Epidermal melanocyte (primary cell): Measurements from ENCODE around the gene DOCK4.

Source experiments
- DNase-seq: peaks from one replicate; pipeline ENCODE4 v3.0.0; 2011; ENCODE audit warnings: low spot score; ENCODE audit not compliant: insufficient read length

The DOCK4 gene

DNA sequence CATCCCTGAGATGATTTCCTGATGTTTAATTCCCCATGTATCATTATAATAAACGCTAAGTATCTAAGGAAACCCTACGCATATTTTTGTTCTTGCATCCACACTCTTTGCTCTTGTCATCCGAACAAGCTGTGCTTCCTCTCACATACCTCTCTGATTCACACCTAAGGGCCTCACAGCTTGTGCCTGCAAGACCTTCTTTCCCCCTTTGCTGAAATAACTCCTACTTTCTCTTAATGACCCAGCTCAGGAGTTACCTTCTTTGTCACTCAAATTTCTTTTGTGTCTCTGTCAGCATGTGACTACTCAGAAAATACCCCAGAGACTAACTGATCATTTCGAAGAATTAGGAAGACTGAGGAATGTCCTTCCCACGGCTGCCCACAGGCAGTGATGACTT is 434.6 kb downstream of the DOCK4 start:
- no peak for DNase-seq

DNA sequence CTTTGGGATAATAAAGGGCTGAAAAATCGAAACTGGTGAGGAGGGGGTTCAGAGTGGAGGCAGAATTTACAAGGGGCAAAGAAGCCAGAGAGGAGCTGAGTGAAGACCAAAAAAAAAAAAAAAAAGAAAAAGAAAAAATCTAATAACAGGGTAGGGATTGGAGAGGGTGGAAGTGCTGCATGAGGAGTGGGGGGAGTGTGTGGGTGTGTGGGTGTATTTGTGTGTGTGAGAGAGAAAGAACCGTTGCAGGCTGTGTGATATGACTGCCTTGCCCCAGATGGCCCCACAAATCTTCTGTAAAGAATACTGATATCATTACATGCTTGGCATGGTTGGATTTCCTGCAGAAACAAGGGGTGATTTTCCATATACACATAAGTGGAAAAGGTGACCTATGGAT is 436.1 kb downstream of the DOCK4 start:
- no peak for DNase-seq

DNA sequence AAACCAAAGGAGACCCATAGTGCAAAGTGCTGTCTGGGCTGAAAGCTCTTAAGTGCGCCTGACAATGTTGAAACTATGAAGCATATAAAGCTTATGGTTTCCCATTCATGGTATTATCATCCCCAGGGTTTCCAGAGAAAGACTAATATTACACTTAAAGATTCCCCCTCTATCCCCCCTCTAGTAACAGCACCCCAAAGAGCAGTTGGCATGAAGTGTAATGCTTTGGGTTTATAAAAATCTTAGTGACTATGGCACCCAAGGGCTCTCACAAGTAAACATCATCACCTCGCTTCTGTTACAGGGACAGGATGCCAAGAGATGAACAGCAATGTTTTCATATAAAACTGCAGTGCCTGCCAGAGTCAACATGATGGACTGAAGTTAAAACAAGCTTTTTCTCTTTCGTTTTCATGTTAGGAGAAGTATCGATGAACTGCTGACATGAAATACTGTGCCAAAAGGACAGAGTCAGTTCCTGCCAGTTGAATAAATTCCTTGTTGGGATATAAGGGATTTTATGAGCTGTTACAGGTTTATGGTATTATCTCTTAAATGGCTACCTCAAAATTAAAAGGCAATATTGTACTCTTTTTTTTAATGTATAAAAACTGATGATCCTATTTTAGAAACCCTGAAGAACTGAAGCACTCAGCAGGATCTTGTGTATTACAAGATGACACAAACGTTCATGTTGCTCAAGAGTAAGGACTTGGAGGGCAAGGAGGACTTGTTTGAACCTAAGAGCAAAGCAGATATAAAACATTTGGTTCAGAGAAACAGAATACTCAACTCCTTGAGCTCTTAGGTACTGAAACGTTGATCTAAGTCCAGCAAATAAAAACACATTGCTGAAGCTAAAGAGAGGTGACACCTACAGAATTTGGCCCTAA is 440.2 kb downstream of the DOCK4 start:
- no peak for DNase-seq

DNA sequence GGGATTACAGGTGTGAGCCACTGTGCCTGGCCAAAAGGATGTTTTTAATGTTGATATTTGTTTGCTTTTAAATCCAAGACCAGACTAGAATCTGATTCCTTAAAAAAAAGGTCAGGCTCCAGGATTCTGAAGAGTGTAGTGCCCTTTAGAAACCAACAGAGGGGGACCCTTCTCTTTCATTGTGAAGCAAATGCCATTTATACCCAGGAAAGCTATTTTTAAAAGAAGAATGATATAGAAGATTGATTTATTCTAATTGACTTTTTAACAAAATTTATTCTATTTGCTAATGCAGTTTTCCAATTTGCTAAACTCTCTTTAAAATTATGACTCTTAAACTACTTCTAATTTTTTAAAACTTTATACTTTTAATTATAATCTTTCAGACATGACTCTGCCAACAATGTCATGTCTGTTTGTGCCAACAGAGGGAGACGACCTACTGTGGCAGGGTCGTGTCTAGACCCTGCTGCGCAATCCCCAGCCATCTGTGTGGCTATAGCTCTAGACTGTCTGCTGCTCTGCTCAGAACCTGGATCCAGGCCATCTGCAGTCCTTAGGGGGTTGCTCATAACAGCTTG is 442.9 kb downstream of the DOCK4 start:
- DNase-seq: no peak

DNA sequence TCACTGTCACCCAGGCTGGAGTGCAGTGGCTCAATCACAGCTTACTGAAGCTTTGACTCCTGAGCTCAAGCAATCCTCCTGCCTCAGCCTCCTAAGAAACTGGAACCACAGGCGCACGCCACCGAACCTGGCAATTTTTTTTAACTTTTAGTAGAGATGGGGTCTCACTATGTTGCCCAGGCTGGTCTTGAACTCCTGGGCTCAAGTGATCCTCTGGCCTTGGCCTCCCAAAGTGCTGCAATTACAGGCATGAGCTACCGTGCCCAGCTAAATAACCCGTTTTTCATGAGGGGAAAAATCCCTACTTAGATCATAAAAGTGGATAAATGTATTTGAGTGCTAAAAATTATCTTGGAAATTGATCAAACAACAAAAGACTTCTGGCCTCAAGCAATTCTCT is 443.4 kb downstream of the DOCK4 start:
- no peak for DNase-seq

DNA sequence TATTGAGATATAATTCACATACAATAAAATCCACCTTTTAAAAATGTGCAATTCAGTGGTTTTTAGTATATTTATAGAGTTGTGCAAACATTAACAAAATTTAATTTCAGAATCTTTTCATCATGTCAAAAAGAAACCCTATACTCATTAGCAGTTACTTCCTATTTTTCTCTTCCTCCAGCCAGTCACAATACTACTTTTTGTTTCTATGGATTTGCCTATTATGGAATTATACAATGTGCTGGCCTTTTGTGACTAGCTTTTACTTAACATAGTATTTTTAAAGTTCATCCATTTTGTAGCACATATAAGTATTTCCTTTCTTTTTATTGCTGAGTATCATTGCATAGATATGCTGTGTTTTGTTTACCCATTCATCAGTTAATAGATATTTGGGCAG is 444.0 kb downstream of the DOCK4 start:
- DNase-seq: no peak

DNA sequence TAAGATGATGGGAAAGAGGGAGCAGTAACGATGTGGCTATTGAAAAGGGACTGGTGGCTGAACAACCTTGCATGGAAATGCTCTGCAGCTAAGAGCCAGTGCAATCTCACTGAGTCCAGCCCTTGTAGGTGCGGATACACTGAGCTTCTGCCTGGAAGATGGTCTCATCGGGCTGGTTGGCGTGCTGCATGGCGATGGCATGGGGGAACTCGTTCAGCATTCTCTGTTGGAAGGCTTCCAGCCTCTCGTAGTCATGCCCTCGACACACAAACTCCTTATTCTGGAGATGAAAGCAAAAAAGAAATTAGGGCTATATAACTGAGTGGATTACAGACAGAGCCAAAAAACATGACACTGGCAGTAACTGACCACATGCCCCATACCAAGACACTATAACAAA is 446.2 kb downstream of the DOCK4 start:
- no peak for DNase-seq

DNA sequence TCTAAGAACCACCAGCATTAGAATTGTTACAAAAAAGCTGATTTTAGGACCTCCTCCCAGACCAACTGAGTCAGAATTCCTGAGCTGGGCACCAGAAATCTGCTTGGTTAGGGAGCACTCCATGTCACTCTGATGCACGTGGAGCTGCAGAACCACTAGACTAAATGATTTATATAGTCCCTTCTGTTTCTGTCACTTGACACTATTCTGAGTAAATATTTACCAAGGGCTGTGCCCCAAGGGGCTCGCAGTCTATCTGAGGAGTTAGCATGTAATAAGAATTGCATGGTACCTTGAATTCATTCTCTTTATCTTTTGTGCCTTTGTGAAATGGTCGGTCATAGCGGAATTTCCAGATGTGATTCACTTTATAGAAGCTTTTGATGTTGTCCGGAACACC is 447.9 kb downstream of the DOCK4 start:
- DNase-seq: no peak

DNA sequence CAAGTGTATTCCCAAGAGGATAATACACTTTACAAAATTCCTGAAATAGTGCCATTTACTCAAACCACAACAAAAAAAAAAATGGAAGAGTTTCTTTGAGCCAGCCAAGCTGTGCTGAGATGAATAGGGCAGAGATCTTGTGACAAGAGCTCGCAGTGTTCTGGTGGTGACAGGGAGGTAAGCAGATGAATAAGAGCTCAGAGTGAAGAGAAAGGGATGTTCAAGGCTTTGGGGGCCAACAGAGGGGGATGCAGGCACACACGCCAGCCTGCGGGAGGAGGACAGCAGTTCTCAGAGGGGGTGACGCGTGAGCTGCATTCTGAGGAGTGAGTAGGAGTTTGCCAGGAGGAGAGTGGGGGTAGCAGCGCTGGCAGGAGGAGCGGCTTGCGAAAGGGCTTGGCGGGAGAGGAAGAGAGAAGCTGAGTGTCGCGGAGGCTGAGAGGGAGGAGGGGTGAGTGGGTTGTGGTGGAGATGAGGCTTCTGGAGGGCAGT is 449.5 kb downstream of the DOCK4 start:
- DNase-seq: peak; percentile 26

DNA sequence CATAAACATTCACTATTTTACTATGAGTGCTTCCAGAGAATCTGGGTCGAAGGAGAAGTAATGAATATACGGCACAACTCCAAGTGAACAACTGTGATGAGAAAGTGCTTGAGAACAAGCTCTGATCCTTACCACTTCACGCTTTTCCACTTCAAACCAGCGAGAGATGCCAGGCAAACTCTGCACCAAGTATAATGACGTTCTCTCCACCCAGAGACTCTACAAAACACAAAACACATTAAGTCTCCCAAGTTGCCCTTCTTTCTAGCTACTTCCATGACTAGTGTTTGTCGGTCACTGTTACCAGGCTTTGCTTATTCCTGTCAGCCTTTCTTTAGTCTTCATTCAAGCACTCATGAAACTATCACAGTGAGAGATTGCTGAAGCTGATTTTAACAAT is 450.8 kb downstream of the DOCK4 start:
- no peak for DNase-seq

DNA sequence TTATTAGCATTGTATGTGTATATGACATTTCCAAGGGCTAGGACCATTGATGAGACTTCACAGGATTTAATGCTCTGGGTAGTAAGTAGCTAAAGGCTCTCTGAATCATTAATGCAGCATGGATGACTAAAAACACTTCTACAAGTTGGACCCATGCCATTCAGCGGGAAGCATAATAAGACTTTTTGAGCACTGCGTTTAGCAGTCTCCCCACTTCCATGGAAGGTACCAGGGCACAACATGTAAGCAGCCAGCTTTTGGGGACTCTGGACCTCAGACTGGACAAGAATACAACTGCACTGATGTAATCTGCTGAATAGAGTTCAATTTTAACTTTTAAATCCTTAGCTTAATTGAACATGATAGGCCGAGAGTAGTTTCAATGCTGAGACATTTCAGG is 452.2 kb downstream of the DOCK4 start:
- DNase-seq: no peak

DNA sequence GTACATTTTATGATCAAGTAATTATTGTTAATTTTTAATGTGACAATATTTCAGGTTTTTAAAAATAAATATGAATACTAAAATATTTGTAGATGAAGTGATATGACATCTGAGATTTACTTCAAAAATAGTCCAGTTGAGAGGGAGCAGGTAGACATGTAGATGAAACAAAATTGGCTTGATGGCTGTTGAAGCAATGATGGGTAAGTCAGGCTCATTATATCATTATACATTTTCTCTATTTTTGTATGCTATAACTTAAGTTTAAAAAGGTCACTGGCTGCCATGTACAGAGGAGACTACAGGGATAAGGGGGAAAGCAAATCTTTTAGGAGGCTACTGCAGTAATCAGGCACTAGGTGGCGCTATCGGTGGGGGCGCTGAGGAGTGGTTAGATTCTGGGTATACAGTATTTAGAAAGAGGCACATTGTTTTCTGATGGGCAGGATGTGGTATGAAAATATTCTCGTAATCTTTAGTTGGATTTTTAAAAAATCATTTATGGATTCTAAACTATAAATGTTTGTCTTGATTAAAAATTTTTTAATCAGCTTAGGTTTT is 454.1 kb downstream of the DOCK4 start:
- peak; percentile 42 for DNase-seq

DNA sequence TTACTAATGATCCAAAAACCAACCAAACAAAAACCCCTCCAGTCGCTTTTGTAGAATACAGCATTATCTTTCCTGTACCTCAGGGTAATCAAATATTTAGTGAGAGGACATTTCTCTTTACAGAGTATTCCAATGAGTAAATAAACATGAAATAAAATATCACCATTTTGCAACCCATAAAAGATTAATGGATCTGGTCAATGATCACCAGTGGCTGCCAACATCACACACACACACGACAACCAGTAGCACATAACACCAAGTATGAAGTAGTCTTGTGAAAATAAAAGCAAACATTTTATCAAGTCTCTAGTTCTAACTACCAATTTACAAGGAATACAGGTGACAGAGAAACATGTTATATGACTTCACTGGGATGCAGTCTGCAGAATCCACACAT is 455.3 kb downstream of the DOCK4 start:
- no peak for DNase-seq

DNA sequence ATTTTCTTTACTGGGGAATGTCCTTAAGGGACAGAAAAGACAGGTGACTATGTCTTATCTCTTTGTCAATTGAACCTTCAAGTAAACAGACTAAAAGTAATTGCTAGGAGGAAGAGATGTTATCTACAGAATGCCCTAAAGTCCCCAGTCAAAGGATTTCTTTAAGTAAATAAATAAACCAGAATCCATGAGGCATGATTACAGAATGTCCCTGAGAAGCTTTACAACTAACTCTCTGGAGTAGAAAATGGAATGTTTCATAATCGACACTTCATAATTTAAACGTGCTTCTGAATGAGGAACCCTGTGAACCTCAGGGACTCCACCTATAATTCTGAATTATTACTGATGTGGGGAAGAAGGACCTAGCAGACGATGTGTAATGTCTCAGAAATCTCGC is 456.0 kb downstream of the DOCK4 start:
- DNase-seq: no peak

DNA sequence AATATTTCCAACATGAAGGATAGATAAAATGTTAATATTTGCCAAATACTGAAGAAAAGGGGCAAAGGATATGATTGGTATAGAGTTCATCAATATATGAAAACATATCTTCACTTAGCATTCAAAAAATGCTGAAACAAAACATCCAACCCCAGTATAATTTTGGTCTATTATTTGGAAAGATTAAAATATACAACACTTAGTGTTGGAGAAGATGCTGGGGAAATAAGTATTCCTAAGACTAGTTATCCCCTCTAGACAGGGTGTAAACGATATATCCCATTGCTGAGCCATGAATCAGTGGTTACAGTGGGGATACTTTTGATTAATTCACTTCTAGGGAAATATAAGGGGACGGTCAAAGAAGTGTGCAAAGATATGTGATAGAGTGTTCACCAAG is 456.6 kb downstream of the DOCK4 start:
- no peak for DNase-seq

DNA sequence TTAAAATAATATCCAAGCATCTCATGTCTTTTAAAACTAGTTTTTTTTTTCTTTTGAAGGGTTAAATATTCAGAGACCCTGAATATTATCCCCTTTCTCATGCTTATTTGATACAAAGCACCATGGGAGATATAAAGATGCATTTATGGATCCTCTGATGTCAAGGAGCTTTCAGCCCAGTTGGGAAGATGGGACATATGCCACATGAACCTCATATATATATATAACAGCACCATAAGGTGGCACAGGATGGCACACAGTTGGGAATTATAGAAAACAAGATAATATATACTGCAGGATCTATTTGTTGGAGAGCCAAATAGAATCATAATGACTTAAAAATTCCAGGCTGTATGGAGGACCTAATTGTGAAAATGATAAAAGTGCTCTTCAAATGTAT is 458.5 kb downstream of the DOCK4 start:
- DNase-seq: no peak

DNA sequence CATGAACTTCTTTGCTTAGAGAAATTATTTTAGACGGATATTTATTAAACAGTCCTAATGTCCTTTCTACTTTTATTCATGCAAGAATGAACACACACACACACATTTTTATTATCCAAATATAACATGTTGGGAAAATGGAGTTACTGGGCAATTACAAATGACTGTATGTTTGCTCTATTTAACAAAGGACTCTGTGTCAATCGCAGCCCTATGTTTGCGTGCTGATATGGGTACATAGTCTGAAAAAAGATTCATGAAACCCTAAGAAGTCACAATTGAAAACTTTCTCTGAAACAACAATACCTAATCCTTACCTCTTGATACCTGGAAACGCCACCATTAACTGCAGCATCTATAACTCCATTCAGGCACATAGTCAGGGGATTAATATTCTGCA is 459.2 kb downstream of the DOCK4 start:
- no peak for DNase-seq

DNA sequence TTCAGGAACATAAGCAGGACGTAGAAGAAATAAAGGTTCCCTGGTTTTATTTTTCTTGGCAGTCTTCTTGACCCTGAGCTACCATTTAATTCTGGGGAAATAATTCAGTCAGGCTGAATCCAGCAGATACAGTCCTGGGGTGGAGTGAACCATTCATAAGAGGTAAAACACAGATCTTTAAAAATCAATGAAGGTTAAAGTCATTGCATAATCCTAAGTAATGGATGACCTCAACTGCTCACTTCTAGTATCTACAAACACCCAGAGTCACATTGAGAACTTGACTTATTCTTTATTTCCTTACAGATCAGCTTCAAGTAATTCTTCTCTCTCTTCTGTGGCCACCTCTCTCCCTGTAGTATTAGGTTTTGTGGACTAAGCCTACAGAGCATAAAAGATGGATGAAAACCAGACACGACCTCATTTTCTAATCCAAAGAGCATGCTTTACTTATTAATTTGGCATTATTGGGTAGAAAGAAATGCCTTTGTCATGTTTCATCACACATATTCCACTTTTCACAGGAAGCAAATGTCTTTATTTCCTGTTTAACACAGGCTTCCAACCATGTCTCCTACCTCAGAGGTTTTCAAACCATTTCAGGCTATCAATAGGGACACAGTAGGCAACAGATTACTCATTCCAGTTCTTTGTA is 461.6 kb downstream of the DOCK4 start:
- no peak for DNase-seq

DNA sequence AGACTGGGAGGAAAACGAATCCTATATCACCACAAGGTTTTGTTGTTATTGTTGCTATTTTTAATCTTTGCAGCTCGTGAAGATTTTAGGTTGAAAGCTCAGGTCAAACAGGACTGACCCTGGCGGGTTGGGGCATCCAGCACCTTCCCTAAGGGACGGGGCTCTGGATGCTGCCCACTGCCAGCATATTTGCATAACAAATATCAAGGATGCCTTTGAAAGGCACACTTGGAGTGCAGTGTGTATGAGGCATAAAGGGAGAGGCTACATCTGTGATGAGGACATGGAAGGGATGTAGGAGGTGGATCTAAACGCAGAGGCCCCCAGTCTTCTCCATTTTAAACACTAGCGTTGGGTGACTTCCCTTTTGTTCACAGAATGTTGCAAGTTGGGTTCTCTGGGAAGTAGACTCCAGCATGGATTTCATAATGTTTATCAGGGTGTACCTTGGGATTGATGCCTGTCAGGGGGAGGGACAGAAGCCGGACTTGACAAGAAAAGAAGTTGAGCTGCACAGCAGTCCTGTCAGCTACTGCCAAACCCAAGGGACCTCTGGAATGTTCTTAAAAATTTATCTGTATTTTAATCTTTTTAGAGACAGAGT is 462.9 kb downstream of the DOCK4 start:
- no peak for DNase-seq

DNA sequence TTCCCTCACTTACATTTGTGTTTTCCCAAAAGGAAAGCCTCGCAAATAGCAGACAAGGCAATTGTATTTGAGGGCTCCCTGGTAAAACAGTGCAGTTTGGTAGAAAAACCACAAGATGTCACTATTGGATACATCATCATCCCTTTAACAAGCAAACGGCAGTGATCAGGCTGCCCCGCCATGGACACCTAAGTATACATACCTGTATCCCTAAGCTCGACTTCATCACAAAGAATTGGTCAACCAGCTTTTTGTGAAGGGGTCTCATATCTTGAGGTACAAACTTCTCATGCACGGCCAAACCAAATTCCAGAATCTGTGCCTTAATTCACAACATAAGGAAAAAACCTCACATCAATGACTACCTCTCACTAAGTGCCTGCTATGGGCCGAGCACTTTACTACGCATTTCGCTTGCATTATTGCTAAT is 464.4 kb downstream of the DOCK4 start:
- peak; percentile 44 for DNase-seq

DNA sequence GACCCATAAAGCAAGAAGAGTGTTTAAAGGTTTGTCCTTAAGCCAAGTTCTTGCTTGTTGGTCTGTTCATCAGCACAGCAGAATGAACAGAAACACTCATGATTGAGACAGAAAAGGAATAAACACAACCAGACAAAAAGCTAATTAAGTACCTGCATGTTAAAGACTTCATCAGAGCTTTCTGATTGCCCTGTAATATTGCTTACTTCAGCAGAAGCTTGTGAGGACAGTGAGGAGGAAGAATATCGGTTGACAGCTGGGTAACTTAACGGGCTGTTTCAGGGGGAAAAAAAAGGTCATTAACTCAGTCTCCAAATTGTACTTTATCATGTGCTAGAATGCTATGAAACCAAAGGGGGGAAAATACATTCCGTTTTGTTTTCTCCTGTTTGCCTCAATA is 465.3 kb downstream of the DOCK4 start:
- DNase-seq: no peak

DNA sequence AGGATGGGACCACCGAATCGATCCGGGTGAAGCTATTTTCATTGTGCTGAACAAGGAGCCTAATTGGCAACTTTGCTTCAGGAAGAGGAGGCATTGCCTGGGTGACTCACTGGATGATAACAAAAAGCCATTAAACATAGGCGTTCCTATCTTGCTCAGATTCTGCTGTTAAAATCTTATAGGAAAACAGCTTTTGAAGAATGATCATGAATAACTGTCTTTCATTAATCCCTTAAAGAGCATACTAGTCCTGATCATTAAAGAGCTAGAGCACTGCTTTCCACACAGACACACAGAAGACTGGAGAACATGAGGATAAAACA is 469.7 kb downstream of the DOCK4 start:
- no peak for DNase-seq
